Lung (tissue), 12 donors: ENCODE measurements around the gene MTHFR. TPM values are rescaled to one million over a fixed set of nuclear protein-coding genes. Genes with fewer than 3 reads are reported as not detected.

Source experiments
- ATAC-seq: fragments of 200-7000 bp; cut with Tn5 transposase; one replicate; pipeline ENCODE4 v1.9.1; 2020; ENCODE audit warnings: moderate number of reproducible peaks; ENCODE audit not compliant: insufficient read depth, low FRiP score
- DNase-seq, 3 donors: peaks; one replicate each; pipeline ENCODE4 v3.0.0-alpha.2; 2013 to 2017
- H3K27ac ChIP-seq, 2 donors: one replicate each; pipeline ENCODE4 v1.5.1; 2013; ENCODE audit warnings: mild to moderate bottlenecking in 2 of 2, moderate library complexity in 2 of 2, control low read depth in 1 of 2, inconsistent platforms in 1 of 2, low read depth in 1 of 2, low read length in 1 of 2
- H3K27me3 ChIP-seq, 3 donors: one replicate each; pipeline ENCODE4 v1.5.1; 2013; ENCODE audit warnings: low read length in 2 of 3; ENCODE audit not compliant: control insufficient read depth in 3 of 3, insufficient read depth in 3 of 3
- H3K36me3 ChIP-seq, 4 donors: one replicate each; pipeline ENCODE4 v1.5.1; 2013; ENCODE audit warnings: low read length in 4 of 4, mild to moderate bottlenecking in 1 of 4, moderate library complexity in 1 of 4; ENCODE audit not compliant: control insufficient read depth in 4 of 4, insufficient read depth in 4 of 4
- H3K4me1 ChIP-seq, 5 donors: one replicate each; pipeline ENCODE4 v1.5.1; 2013; ENCODE audit warnings: low read length in 5 of 5, mild to moderate bottlenecking in 2 of 5, moderate library complexity in 1 of 5; ENCODE audit not compliant: control insufficient read depth in 5 of 5, insufficient read depth in 5 of 5
- H3K4me3 ChIP-seq: one replicate; pipeline ENCODE4 v1.5.1; 2013; ENCODE audit warnings: mild to moderate bottlenecking, control low read depth, moderate library complexity
- H3K9ac ChIP-seq, 2 donors: one replicate each; pipeline ENCODE4 v1.5.1; 2013; ENCODE audit warnings: low read length in 2 of 2, control low read depth in 1 of 2; ENCODE audit not compliant: insufficient read depth in 1 of 2
- H3K9me3 ChIP-seq, 4 donors: one replicate each; pipeline ENCODE4 v1.5.1; 2013; ENCODE audit warnings: low read length in 3 of 4, mild to moderate bottlenecking in 1 of 4, moderate library complexity in 1 of 4; ENCODE audit not compliant: control insufficient read depth in 4 of 4, insufficient read depth in 3 of 4
- WGBS, 2 donors: extraction: QIAGEN DNeasy Blood & Tissue Kit; methylation state at CpG; one replicate each; pipeline ENCODE4 v1.1.7; 2013; 5-methylcytosine and 5-hydroxymethylcytosine counted together
- polyA plus RNA-seq, 2 donors: library from polyadenylated mRNA; stranded (reverse); fragments of 200-250 nt; gene quantifications; one replicate each; pipeline ENCODE4 v1.2.1, GENCODE V29; 2013
- total RNA-seq, 2 donors: library from RNA; depleted of rRNA in 1 of 2; stranded (reverse); fragments of >200 nt in 1 of 2; gene quantifications; one replicate each; pipeline ENCODE4 v1.2.1, GENCODE V29; 2014 to 2021
- TF ChIP-seq, protein P1 (sequence below): IDR thresholded peaks from 2 replicates; pipeline ENCODE4 v1.5.1; 2012; ENCODE audit warnings: mild to moderate bottlenecking; ENCODE audit errors: control extremely low read depth, extremely low read depth
- donor health status: control.
- donor health status: control.
- donor health status: Bipolar disorder and iron deficiency.
- donor health status: healthy.
- donor health status: DM: yes; HTN: yes; CAD: no.

The MTHFR gene
- total and polyA plus RNA-seq, 4 donors: 20.6 to 61.4 (median 30.0) TPM

DNA sequence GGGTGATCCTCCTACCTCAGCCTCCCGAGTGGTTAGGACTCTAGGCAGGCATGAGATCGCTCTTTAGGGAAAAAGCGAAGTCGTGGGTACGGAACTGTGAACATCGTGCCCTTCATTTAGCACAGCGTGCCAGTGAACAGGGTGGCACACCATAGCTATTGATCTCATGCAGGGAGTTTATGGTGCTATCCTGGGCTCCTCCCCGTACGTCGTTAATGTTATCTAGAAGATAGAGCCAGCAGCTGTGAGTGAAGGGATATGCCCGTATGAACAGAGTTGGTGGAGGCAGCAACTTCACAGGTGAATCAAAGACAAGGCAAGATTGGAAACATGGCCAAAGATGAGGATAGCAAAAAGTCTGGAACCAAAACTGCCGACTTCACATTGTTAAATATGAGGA lies 11.4 kb upstream of the MTHFR start:
- Histone ChIP-seq H3K9me3 (no peaks in the 10 kb centered on the region), H3K9ac (no peak overlapping the region), H3K36me3 (peaks cover 18 to 28% (median 22%) of the 10 kb centered on the region in 4 donors), H3K27me3 (no peaks in the 10 kb centered on the region), H3K4me1 (no peaks in the 10 kb centered on the region), H3K27ac (no peak overlapping the region), H3K4me3 (no peak overlapping the region)
- no peak for DNase-seq
- ATAC-seq: no peak
- 95% methylated on average over 12 of the region's 12 CpGs for WGBS, 2 donors
- TF ChIP-seq, protein P1, sequence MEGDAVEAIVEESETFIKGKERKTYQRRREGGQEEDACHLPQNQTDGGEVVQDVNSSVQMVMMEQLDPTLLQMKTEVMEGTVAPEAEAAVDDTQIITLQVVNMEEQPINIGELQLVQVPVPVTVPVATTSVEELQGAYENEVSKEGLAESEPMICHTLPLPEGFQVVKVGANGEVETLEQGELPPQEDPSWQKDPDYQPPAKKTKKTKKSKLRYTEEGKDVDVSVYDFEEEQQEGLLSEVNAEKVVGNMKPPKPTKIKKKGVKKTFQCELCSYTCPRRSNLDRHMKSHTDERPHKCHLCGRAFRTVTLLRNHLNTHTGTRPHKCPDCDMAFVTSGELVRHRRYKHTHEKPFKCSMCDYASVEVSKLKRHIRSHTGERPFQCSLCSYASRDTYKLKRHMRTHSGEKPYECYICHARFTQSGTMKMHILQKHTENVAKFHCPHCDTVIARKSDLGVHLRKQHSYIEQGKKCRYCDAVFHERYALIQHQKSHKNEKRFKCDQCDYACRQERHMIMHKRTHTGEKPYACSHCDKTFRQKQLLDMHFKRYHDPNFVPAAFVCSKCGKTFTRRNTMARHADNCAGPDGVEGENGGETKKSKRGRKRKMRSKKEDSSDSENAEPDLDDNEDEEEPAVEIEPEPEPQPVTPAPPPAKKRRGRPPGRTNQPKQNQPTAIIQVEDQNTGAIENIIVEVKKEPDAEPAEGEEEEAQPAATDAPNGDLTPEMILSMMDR: no peak

DNA sequence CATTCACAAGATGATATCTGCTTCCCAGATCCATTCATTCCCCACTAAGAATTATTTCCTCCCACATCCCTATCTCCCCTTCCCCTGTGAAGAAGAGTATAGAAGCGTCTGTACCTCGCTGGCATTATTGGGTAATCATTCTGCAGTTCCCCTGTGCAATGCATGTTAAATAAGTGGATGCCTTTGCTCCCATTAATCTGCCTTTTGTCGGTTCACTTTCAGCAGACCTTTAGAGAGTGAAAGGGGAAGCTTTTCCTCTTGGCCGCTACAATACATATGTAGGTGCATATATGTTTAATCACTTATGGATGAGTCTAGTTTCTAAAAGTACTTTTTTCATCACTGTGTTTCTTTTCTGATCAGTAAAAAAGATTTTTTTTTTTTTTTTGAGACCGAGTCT lies 7.3 kb upstream of the MTHFR start:
- H3K4me1 ChIP-seq: peaks cover 0 to 3% (median 0%) of the 10 kb centered on the region in 5 donors
- WGBS, 2 donors: 54 to 78% methylated on average over 5 of the region's 5 CpGs

DNA sequence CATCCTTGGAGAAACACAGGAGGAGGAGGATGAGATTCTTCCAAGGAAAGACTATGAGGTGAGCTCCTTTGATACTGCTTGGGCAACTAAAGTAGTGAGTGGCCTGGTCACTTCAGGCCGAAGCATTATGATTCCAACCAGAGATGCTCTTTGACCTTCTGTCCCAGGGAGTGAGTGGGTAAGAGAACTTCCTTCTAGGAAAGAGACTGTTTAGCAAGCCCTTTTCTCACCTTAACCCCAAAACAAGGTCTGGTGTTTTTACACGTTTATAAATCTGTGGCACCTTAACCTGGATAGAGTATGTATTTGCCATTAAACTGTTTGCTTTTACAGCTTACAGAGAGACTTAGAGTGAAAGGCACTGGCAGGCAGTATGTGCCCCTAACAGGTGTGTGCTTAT lies 1.4 kb upstream of the MTHFR start:
- no peaks in the 10 kb centered on the region for H3K27me3 ChIP-seq
- TF ChIP-seq, protein P1: no peak
- H3K4me3 ChIP-seq: peak overlapping the region; percentile 72
- H3K36me3 ChIP-seq: peaks cover 8 to 11% (median 10%) of the 10 kb centered on the region in 4 donors
- H3K9me3 ChIP-seq: no peaks in the 10 kb centered on the region
- ATAC-seq: no peak
- peaks cover 5 to 47% (median 14%) of the 10 kb centered on the region in 5 donors for H3K4me1 ChIP-seq
- WGBS, 2 donors: 24 to 67% methylated on average over 2 of the region's 2 CpGs
- H3K27ac ChIP-seq: peak overlapping the region; percentile 92 to 95
- H3K9ac ChIP-seq: peak overlapping the region in 1 of 2 donors; percentile 63
- DNase-seq: no peak

More for the DNA sequence above, 7.3 kb upstream of the MTHFR start:
- Histone ChIP-seq H3K27me3 (no peaks in the 10 kb centered on the region), H3K9ac (peak overlapping the region in 1 of 2 donors; percentile 3), H3K27ac (no peak overlapping the region), H3K4me3 (no peak overlapping the region), H3K36me3 (peaks cover 15 to 29% (median 25%) of the 10 kb centered on the region in 4 donors), H3K9me3 (no peaks in the 10 kb centered on the region)
- TF ChIP-seq, protein P1: no peak
- DNase-seq (no peak), ATAC-seq (no peak)
